HG02763 (cell line): Measurements from ENCODE around the gene FOXK1.

Experiments
- ATAC-seq: cut with Tn5 transposase; IDR thresholded peaks from one replicate; pipeline ENCODE4 v1.9.1; 2021; ENCODE audit warnings: mild to moderate bottlenecking, moderate library complexity; ENCODE audit not compliant: unreplicated experiment

FOXK1 gene

DNA sequence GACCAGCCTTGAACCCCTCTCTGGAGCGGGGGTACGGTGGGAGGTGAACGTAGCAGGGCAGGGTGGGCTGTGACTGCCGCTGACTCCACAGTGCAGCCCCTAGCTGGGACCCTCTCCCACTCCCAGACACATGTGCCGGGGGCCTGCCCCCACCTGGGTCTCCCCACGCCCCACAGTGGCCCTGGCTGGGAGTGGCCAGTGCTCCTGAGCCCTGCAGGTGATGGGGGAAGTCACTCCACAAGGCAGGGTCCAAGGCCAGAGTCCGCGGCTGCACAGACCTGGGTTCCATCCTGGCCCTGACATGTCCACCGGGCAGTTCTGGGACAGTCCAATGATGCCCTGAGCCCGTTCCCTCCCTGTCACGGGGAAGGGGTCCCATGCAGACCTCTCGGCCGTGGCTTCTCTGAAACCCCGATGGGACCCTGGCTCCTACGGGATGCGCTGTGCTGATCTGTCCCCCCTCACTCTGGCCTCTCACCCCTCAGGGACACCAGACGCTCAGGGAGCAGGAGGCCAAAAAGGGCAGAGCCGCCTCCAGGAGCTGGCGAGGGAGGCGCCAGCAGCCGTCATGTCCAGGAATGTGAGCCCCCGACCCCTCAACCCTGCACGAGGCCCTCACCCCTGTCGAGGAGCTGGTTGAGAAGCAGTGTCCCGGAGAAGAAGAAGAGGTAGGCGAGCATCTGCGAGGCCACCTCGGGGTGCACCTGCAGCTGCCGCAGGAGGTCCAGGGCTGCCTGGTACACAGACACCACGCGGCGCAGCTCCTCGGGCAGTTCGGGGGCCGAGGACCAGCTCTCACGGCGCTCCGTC, 133.7 kb downstream of the FOXK1 start:
- ATAC-seq: no peak

- ATAC-seq: no peak
Measured at GRCh38 chr7:4816419-4817080, 134.5 kb downstream of the FOXK1 start.

- ATAC-seq: no peak
Measured at GRCh38 chr7:4817178-4817901, 135.2 kb downstream of the FOXK1 start.

DNA sequence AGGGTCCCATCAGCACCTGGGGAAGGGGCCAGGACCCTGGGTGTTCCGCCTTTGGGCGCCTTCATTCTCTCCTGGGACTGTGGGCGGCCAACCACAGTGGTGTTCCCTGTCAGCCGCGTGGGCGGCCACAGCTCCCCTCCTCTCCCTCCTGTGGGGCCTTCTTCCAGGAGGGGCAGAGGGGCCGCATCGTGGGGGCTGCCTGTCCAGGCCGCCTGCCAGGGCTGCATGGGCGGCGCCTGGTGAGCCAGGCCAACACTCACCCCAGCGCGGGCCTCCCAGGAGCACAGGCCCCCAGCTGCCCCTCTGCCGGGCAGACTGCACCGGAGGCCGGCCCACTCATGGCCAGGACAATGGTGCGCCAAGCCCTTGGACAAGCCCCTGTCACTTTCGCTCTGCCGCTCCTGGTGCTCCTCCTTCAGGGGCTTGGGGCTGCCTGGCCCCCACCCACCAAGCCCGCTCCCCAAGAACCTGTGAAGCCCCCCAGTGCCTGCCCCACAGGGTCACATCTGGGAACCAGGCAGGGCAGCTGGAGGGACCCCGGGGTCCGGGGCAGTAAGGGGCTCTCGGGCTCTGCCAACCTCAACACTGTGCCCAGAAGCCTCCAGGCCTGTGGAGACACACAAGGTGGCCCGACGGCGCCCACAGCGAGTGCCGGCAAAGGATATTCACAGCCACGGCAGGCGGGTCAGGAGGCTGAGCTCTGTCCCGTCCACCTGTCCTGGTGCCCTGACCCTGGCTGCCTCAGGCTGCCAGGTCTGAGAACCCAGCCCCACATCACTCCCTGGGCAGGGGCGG, 136.1 kb downstream of the FOXK1 start:
- no peak for ATAC-seq

DNA sequence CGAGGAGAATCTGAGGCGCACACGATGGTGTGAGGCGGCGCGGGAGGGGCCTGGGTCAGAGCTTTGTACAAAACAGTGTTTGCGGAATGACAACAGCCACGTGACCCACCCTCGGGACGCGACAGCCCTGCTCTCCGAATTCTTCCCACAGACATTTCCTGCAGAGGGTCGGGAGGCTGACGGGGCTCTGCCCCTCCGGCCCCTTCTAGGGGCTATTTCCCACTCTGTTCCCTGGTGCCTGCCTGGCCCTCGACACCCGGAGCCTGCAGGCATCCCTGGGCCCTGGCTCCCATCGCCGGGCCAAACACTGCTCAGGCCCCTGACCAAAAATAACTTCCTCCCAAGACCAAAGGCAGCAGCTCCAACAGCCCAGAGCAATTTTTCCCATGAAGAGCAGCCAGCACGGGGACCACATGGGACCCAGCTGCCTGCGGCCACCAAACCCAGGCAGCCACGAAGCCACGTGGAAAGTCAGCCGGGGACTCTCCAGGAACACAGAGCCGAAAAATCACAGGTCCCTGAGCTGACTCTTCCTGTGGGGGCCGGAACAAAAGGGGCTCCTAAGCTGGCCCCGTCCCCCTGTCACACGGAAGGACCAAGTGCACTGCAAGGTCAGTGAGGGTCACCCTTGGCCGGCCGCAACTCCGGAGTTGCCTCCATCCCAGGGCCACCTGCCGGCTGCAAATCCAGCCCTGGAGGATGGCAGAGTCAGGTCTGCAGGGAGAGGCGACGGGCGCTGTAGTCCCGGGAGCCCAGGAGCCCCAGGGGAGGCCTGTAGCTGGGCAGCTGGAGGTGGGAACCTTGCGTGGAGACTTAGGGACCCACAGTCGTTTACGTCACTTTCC, 137.7 kb downstream of the FOXK1 start:
- ATAC-seq: no peak

- no peak for ATAC-seq
Measured at GRCh38 chr7:4820405-4820966, 138.4 kb downstream of the FOXK1 start.
